H1 (cell line): ENCODE measurements around the gene KRTAP10-7. TPM values are rescaled to one million over a fixed set of nuclear protein-coding genes. Genes with fewer than 3 reads are reported as not detected.
A peak's percentile ranks its signal among the peaks of the same experiment; 100 is the strongest.

Source experiments
- CTCF ChIA-PET: fragments of 300-600 bp; sonication (Branson Sonifier 250); formaldehyde crosslinking; loops from one replicate; lab custom pipeline; 2021; ENCODE audit not compliant: partially characterized antibody; lab: Charles Lee
- POLR2A ChIA-PET: fragments of 300-600 bp; sonication (Branson Sonifier 250); formaldehyde crosslinking; loops from one replicate; lab custom pipeline; 2021; ENCODE audit warnings: inconsistent platforms; ENCODE audit not compliant: partially characterized antibody; lab: Charles Lee
- DNase-seq, 2 experiments: peaks; one replicate each; pipeline versions ENCODE4 v3.0.0 to v3.0.0-alpha.2; 2010 to 2022; ENCODE audit warnings: low spot score in 2 of 2, low read depth in 1 of 2, mixed read lengths in 1 of 2
- FAIRE-seq: peaks from 2 replicates; lab custom pipeline; 2011; peaks lifted over from hg19 to GRCh38; lab: Jason Lieb, UNC
- H2AFZ ChIP-seq: 2 replicates; pipeline ENCODE4 v1.8.1; 2012; ENCODE audit warnings: low read length, inconsistent platforms
- H2AK5ac ChIP-seq: 2 replicates; pipeline ENCODE4 v1.6.1; 2013; ENCODE audit warnings: low read depth, low read length
- H2BK120ac ChIP-seq: replicated peaks from 2 replicates; pipeline ENCODE3; 2013; ENCODE audit warnings: low read depth, low read length, inconsistent platforms
- H2BK12ac ChIP-seq: 2 replicates; pipeline ENCODE4 v1.6.1; 2013; ENCODE audit warnings: low read depth, low read length
- H2BK15ac ChIP-seq: 2 replicates; pipeline ENCODE4 v1.6.1; 2013; ENCODE audit warnings: low read length
- H2BK20ac ChIP-seq: 2 replicates; pipeline ENCODE4 v1.6.1; 2013; ENCODE audit warnings: low read length
- H2BK5ac ChIP-seq: 2 replicates; pipeline ENCODE4 v1.6.1; 2013; ENCODE audit warnings: low read depth, low read length
- H3K14ac ChIP-seq: 2 replicates; pipeline ENCODE4 v1.6.1; 2013; ENCODE audit warnings: inconsistent platforms; ENCODE audit not compliant: insufficient read length
- H3K18ac ChIP-seq: 2 replicates; pipeline ENCODE4 v1.6.1; 2013; ENCODE audit warnings: low read length; ENCODE audit errors: extremely low read depth
- H3K23ac ChIP-seq: 2 replicates; pipeline ENCODE4 v1.6.1; 2013; ENCODE audit warnings: inconsistent platforms; ENCODE audit not compliant: insufficient read length
- H3K23me2 ChIP-seq: 2 replicates; pipeline ENCODE4 v1.6.1; 2013; ENCODE audit warnings: low read depth, low read length
- H3K27ac ChIP-seq: 2 replicates; pipeline ENCODE4 v1.6.1; 2011; ENCODE audit warnings: low read depth, low read length, inconsistent platforms
- H3K27me3 ChIP-seq, 4 experiments: replicated peaks in 1 of 4; 1 replicate in 1 of 4; 2 replicates in 3 of 4; pipeline versions ENCODE4 v1.6.1 to v1.8.1; 2011 to 2013; ENCODE audit warnings: low read length in 3 of 4, mild to moderate bottlenecking in 3 of 4, inconsistent platforms in 2 of 4, mixed read lengths in 2 of 4, moderate library complexity in 1 of 4; ENCODE audit not compliant: control insufficient read depth in 3 of 4, insufficient read depth in 3 of 4; ENCODE audit errors: extremely low read depth in 1 of 4
- H3K36me3 ChIP-seq, 4 experiments: 2 replicates each; pipeline versions ENCODE4 v1.6.1 to v1.8.1; 2011 to 2013; ENCODE audit warnings: mild to moderate bottlenecking in 4 of 4, low read length in 3 of 4, moderate library complexity in 2 of 4, control low read depth in 1 of 4, inconsistent platforms in 1 of 4; ENCODE audit not compliant: insufficient read depth in 4 of 4, control insufficient read depth in 2 of 4
- H3K4ac ChIP-seq: replicated peaks from 2 replicates; pipeline ENCODE3; 2013; ENCODE audit warnings: low read length, low read depth, mixed read lengths, inconsistent platforms; ENCODE audit not compliant: insufficient read length
- H3K4me1 ChIP-seq, 4 experiments: replicated peaks in 1 of 4; 1 replicate in 1 of 4; 2 replicates in 3 of 4; pipeline versions ENCODE4 v1.6.1 to v1.8.1; 2011 to 2013; ENCODE audit warnings: low read length in 3 of 4, inconsistent platforms in 2 of 4, mixed read lengths in 1 of 4; ENCODE audit not compliant: insufficient read depth in 4 of 4, control insufficient read depth in 3 of 4
- H3K4me2 ChIP-seq, 2 experiments: 2 replicates each; pipeline versions ENCODE4 v1.6.1 to v1.8.1; 2011 to 2013; ENCODE audit warnings: low read depth in 2 of 2, low read length in 2 of 2, control low read depth in 1 of 2, inconsistent platforms in 1 of 2, mild to moderate bottlenecking in 1 of 2; ENCODE audit not compliant: insufficient read depth in 1 of 2
- H3K4me3 ChIP-seq, 4 experiments: fragments of 200-600, 300-600 bp in 1 of 4; sonication (generic), shearing (Covaris generic), sonication (Bioruptor Twin) in 1 of 4; 2 replicates each; pipeline versions ENCODE4 v1.5.1 to v1.8.1; 2011 to 2016; ENCODE audit warnings: low read length in 4 of 4, low read depth in 3 of 4, control low read depth in 2 of 4, inconsistent platforms in 2 of 4, mild to moderate bottlenecking in 2 of 4, mixed read lengths in 1 of 4, moderate library complexity in 1 of 4; ENCODE audit not compliant: insufficient read depth in 2 of 4; ENCODE audit errors: extremely low read depth in 1 of 4
- H3K56ac ChIP-seq: replicated peaks from 2 replicates; pipeline ENCODE3; 2013; ENCODE audit warnings: low read depth, mild to moderate bottlenecking, mixed read lengths, low read length, inconsistent platforms; ENCODE audit not compliant: insufficient read length
- H3K79me1 ChIP-seq: 2 replicates; pipeline ENCODE4 v1.6.1; 2013; ENCODE audit warnings: low read depth, low read length, control low read depth
- H3K79me2 ChIP-seq, 2 experiments: 2 replicates each; pipeline versions ENCODE4 v1.6.1 to v1.8.1; 2012 to 2013; ENCODE audit warnings: low read length in 2 of 2, mild to moderate bottlenecking in 2 of 2, inconsistent platforms in 1 of 2; ENCODE audit not compliant: insufficient read depth in 2 of 2, control insufficient read depth in 1 of 2
- H3K9ac ChIP-seq, 4 experiments: replicated peaks in 1 of 4; 1 replicate in 1 of 4; 2 replicates in 3 of 4; pipeline versions ENCODE4 v1.6.1 to v1.8.1; 2011 to 2013; ENCODE audit warnings: low read depth in 3 of 4, low read length in 3 of 4, control low read depth in 2 of 4, mild to moderate bottlenecking in 2 of 4, moderate library complexity in 2 of 4, inconsistent platforms in 1 of 4; ENCODE audit errors: extremely low read depth in 1 of 4
- H3K9me3 ChIP-seq, 2 experiments: 2 replicates each; pipeline versions ENCODE4 v1.6.1 to v1.8.1; 2012 to 2013; ENCODE audit warnings: mild to moderate bottlenecking in 2 of 2, moderate library complexity in 2 of 2, control low read depth in 1 of 2, inconsistent platforms in 1 of 2, low read depth in 1 of 2, low read length in 1 of 2, mixed read lengths in 1 of 2; ENCODE audit not compliant: insufficient read depth in 2 of 2
- H4K20me1 ChIP-seq, 2 experiments: replicated peaks in 1 of 2; 2 replicates each; pipeline versions ENCODE3 to v1.8.1; 2011 to 2013; ENCODE audit warnings: inconsistent platforms in 2 of 2, low read length in 2 of 2, mild to moderate bottlenecking in 1 of 2; ENCODE audit not compliant: insufficient read depth in 2 of 2, control insufficient read depth in 1 of 2
- H4K5ac ChIP-seq: 2 replicates; pipeline ENCODE4 v1.6.1; 2013; ENCODE audit warnings: low read length, low read depth, mixed read lengths, inconsistent platforms; ENCODE audit not compliant: insufficient read length
- H4K8ac ChIP-seq: 2 replicates; pipeline ENCODE4 v1.8.0; 2013; ENCODE audit warnings: mild to moderate bottlenecking, moderate library complexity, low read length, inconsistent platforms; ENCODE audit not compliant: insufficient read depth; ENCODE audit errors: extremely low read depth
- H4K91ac ChIP-seq: replicated peaks from 2 replicates; pipeline ENCODE3; 2013; ENCODE audit warnings: low read length, mixed read lengths, inconsistent platforms; ENCODE audit not compliant: insufficient read length
- CBX5 ChIP-seq: fragments of 300-800, 300-1000 bp; sonication (generic); IDR thresholded peaks from 2 replicates; pipeline ENCODE4 v1.7.1; 2016; ENCODE audit warnings: antibody characterized with exemption, low read length, low read depth
- CREB1 ChIP-seq: IDR thresholded peaks from 2 replicates; pipeline ENCODE4 v1.6.1; 2012; ENCODE audit warnings: inconsistent platforms
- CTBP2 ChIP-seq: IDR thresholded peaks from 2 replicates; pipeline ENCODE4 v1.7.0; 2011; ENCODE audit warnings: borderline replicate concordance, mild to moderate bottlenecking, moderate library complexity, mixed read lengths, low read length; ENCODE audit not compliant: insufficient read depth, insufficient read length
- EGR1 ChIP-seq: IDR thresholded peaks from 2 replicates; pipeline ENCODE4 v1.6.1; 2011; ENCODE audit warnings: low read depth, low read length, borderline replicate concordance
- KDM1A ChIP-seq: fragments of 200-600, 300-600 bp; sonication (generic); IDR thresholded peaks from 2 replicates; pipeline ENCODE4 v1.7.1; 2016; ENCODE audit warnings: mild to moderate bottlenecking, low read length, borderline replicate concordance
- POU5F1 ChIP-seq: IDR thresholded peaks from 2 replicates; pipeline ENCODE4 v1.6.1; 2011; ENCODE audit warnings: low read depth, mild to moderate bottlenecking, low read length, moderate library complexity
- SAP30 ChIP-seq: fragments of 300-600 bp; sonication (generic); IDR thresholded peaks from 2 replicates; pipeline ENCODE4 v1.7.1; 2012; ENCODE audit warnings: low read length, moderate library complexity, mild to moderate bottlenecking, inconsistent platforms; ENCODE audit not compliant: insufficient read depth, insufficient replicate concordance
- SP4 ChIP-seq: IDR thresholded peaks from 2 replicates; pipeline ENCODE4 v1.6.1; 2012; ENCODE audit warnings: low read length, inconsistent platforms
- SRF ChIP-seq: IDR thresholded peaks from 2 replicates; pipeline ENCODE4 v1.6.1; 2011; ENCODE audit warnings: mild to moderate bottlenecking, low read depth, low read length, moderate library complexity
- TAF7 ChIP-seq: optimal IDR thresholded peaks from 2 replicates; pipeline ENCODE3; 2011; ENCODE audit warnings: low read depth, mild to moderate bottlenecking, inconsistent platforms, low read length, moderate library complexity, borderline replicate concordance
- TBP ChIP-seq: IDR thresholded peaks from 2 replicates; pipeline ENCODE4 v1.6.1; 2011; ENCODE audit warnings: low read depth, low read length, improper control_type of control experiment
- USF2 ChIP-seq: IDR thresholded peaks from 2 replicates; pipeline ENCODE4 v1.6.1; 2011; ENCODE audit warnings: low read length, improper control_type of control experiment
- YY1 ChIP-seq: IDR thresholded peaks from 2 replicates; pipeline ENCODE4 v1.6.1; 2011; ENCODE audit warnings: low read depth, mild to moderate bottlenecking, low read length
- WGBS, 2 experiments: shearing (Covaris generic) in 1 of 2; methylation state at CpG; one replicate each; pipeline versions ENCODE4 v1.1.6 to v1.1.7; 2013 to 2015; ENCODE audit warnings: low lambda C conversion rate in 2 of 2, mixed read lengths in 2 of 2, inconsistent platforms in 1 of 2, low coverage in 1 of 2, missing lambda C conversion rate in 1 of 2; ENCODE audit not compliant: insufficient replicate concordance in 2 of 2, insufficient coverage in 1 of 2, insufficient read length in 1 of 2; ENCODE audit errors: extremely low coverage in 1 of 2, missing lambda C conversion rate in 1 of 2; 5-methylcytosine and 5-hydroxymethylcytosine counted together
- polyA plus RNA-seq, 7 experiments: library from polyadenylated mRNA; depleted of rRNA in 3 of 7; stranded (reverse) in 5 of 7; unstranded in 2 of 7; fragments of >200 nt in 5 of 7; fragments of 200-250 nt in 2 of 7; gene quantifications; 1 replicate in 5 of 7; 2 replicates in 1 of 7; 4 replicates in 1 of 7; pipeline versions ENCODE4 v1.2.1 to v1.2.3, GENCODE V29; 2011 to 2013; ENCODE audit warnings: missing spikeins in 2 of 7, mixed read lengths in 2 of 7
- total RNA-seq: library from RNA; stranded (reverse); fragmentation: NEBNext Ultra II Directional; extraction: Animal tissue kit (Norgen Biotek cat#: 25700); gene quantifications from 2 replicates; pipeline ENCODE4 v1.2.1, GENCODE V29; 2021

The KRTAP10-7 gene
- total and polyA plus RNA-seq, 2 of the 8 experiments (the other 6 are each of a cell fraction or from before 2014, with no cell fraction given): not detected

DNA sequence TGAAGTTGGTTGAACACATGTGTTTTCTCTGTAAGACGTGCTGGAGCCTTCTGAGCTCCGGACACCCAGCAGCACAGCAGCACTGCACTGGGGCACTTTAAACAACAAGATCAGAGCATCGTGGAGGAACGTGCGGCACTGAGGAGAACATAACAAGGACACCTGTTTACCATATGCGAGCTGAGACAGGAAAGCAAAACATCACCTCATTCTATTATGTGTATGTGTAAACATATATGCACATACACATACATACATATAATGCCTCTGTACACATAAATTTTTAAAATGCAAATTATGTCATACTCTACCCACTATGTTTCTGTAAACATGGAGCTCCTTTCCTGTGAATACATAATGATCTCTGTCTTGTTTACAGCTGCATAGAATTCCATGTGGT lies 4.9 kb upstream of the KRTAP10-7 start:
- 89% methylated on average over 6 of the region's 6 CpGs; no CpG with 5 or more reads in 1 of the 2 experiments for WGBS, 2 experiments
- Histone ChIP-seq H4K20me1 (no peaks in the 10 kb centered on the region), H3K27ac (no peak overlapping the region), H3K4me1 (peaks cover 2 to 20% (median 10%) of the 10 kb centered on the region in 4 experiments), H3K9me3 (no peaks in the 10 kb centered on the region), H3K4me3 (no peak overlapping the region), H2BK120ac (peak overlapping the region; percentile 96), H4K5ac (peak overlapping the region; percentile 12), H2BK12ac (0 out of 2 replicates have a peak overlapping the region, but pooled peaks have one; percentile 96), H2BK20ac (peak overlapping the region; percentile 94), H2AK5ac (peak overlapping the region; percentile 75; the same call in 1 of the 2 replicates), H3K36me3 (no peaks in the 10 kb centered on the region), H3K79me1 (no peaks in the 10 kb centered on the region), H3K14ac (no peak overlapping the region), H3K27me3 (no peaks in the 10 kb centered on the region), H3K4me2 (no peak overlapping the region), H3K79me2 (no peaks in the 10 kb centered on the region), H3K23me2 (0 out of 2 replicates have a peak, but pooled peaks cover 4% of the 10 kb centered on the region), H3K18ac (no peak overlapping the region), H2AFZ (no peak overlapping the region), H3K23ac (no peak overlapping the region), H3K4ac (peak overlapping the region; percentile 96), H3K56ac (no peak overlapping the region), H2BK15ac (0 out of 2 replicates have a peak overlapping the region, but pooled peaks have one; percentile 5), H3K9ac (no peak overlapping the region), H2BK5ac (peak overlapping the region; percentile 72; the same call in 1 of the 2 replicates), H4K8ac (no peak overlapping the region), H4K91ac (peak overlapping the region; percentile 88)
- CTCF ChIA-PET: interaction anchor here (0.8 to 1.4 kb wide), 4 partner anchors 15 to 198 kb away, joined by 3 to 5 read pairs (median 4); partner anchors contain the start of gene KRTAP10-5
- DNase-seq (peak in 1 of 2 experiments; percentile 37), FAIRE-seq (no peak)
- POLR2A ChIA-PET: interaction anchor here (0.8 kb wide), 1 partner anchor 78 kb away, joined by 3 read pairs; no protein-coding TSS in a partner anchor
- no peak for TF ChIP-seq CTBP2
- TF ChIP-seq USF2: no peak
- TF ChIP-seq POU5F1: no peak
- TF ChIP-seq SAP30: no peak
- TF ChIP-seq SRF: no peak
- TF ChIP-seq SP4: no peak
- no peak for TF ChIP-seq EGR1
- TF ChIP-seq TBP: no peak
- no peak for TF ChIP-seq CREB1
- no peak for TF ChIP-seq KDM1A
- no peak for TF ChIP-seq TAF7
- no peak for TF ChIP-seq YY1
- TF ChIP-seq CBX5: no peak
